Body of pancreas (tissue), 4 donors: ENCODE results near the gene RPN2.
A peak's percentile ranks its signal among the peaks of the same experiment; 100 is the strongest.

ENCODE experiments used
- CTCF ChIP-seq, 7 experiments: fragments of 450-650 bp in 4 of 7; fragments of 200-600 bp in 3 of 7; sonication (generic) in 3 of 7; IDR thresholded peaks; one replicate each; pipeline ENCODE4 v1.5.1; 2016 to 2019; ENCODE audit warnings: antibody characterized with exemption in 7 of 7
- POLR2A ChIP-seq, 3 donors: fragments of 450-650 bp; IDR thresholded peaks; one replicate each; pipeline ENCODE4 v1.6.1; 2016; ENCODE audit warnings: antibody characterized with exemption in 3 of 3, mild to moderate bottlenecking in 2 of 3

GRCh38 chr20:37202267-37202943, 23.3 kb downstream of the RPN2 start:
- TF ChIP-seq POLR2A (IDR thresholded peaks at IDR 0.05) (no peak), CTCF (IDR thresholded peaks at IDR 0.05) (peak in 6 of 7 experiments; percentile 55 to 84 (median 63))
